Measurements from ENCODE around the gene CD6.

DNA sequence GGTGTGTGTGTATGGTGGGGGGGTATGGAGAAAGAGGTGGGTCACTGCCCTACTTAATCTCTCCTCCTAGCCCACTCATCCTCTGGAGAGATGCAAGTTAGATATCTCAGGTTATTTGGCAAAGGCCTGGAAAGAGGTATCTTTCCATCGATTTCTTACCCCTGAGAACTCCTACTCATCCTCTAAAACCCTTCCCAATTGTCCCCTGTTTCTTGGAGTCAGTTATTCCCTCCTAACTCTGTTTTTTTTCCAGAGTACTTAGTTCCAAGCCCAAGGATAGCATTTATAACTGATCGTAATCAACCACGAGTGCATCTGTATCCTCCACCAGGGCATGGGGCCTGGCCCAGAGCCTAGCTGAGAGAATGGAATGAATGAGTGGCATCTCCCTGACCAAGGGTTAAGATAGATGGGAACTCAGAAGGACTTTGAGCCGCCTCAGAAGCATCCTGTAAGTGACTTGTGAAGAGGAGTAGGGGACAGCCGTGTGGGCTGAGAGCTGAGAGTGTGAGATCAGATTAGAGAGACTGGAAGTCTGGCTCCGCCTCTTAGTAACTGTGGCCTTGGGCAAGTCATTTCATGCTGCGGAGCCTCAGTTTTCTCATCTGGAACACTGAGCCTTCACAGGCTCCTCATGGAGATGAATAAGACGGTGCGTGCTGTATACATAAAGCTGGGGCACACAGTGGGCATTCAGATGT is 16.2 kb downstream of the CD6 start:
- TF ChIP-seq, protein P1, sequence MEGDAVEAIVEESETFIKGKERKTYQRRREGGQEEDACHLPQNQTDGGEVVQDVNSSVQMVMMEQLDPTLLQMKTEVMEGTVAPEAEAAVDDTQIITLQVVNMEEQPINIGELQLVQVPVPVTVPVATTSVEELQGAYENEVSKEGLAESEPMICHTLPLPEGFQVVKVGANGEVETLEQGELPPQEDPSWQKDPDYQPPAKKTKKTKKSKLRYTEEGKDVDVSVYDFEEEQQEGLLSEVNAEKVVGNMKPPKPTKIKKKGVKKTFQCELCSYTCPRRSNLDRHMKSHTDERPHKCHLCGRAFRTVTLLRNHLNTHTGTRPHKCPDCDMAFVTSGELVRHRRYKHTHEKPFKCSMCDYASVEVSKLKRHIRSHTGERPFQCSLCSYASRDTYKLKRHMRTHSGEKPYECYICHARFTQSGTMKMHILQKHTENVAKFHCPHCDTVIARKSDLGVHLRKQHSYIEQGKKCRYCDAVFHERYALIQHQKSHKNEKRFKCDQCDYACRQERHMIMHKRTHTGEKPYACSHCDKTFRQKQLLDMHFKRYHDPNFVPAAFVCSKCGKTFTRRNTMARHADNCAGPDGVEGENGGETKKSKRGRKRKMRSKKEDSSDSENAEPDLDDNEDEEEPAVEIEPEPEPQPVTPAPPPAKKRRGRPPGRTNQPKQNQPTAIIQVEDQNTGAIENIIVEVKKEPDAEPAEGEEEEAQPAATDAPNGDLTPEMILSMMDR (IDR thresholded peaks at IDR 0.05 in 2 of 3, conservative IDR thresholded peaks at IDR 0.05 in 1 of 3; ENCODE audit: control insufficient read depth in 2 of 3, extremely low read depth in 1 of 3, insufficient read depth in 1 of 3, low read depth in 3 of 3, low read length in 3 of 3), result no peak
- TF ChIP-seq CHD2 (IDR thresholded peaks at IDR 0.05; ENCODE audit: borderline replicate concordance, low read depth, low read length) (no peak), EZH2 (IDR thresholded peaks at IDR 0.05; ENCODE audit: borderline replicate concordance, control insufficient read depth, low read depth, low read length) (no peak), MYC (IDR thresholded peaks at IDR 0.05; ENCODE audit: insufficient read depth, insufficient read length, insufficient replicate concordance, low read length, severe bottlenecking) (no peak), POLR2A (IDR thresholded peaks at IDR 0.05; ENCODE audit: low read depth, low read length) (no peak), SIX5 (IDR thresholded peaks at IDR 0.05; ENCODE audit: low read depth, low read length, severe bottlenecking) (no peak), EP300 (IDR thresholded peaks at IDR 0.05; ENCODE audit: borderline replicate concordance in 1 of 2, control insufficient read depth in 1 of 2, low read depth in 2 of 2, low read length in 2 of 2) (no peak), PML (IDR thresholded peaks at IDR 0.05; ENCODE audit: low read length) (no peak), MTA3 (IDR thresholded peaks at IDR 0.05; ENCODE audit: borderline replicate concordance, low read length) (no peak), RFX5 (IDR thresholded peaks at IDR 0.05; ENCODE audit: low read depth, low read length) (no peak), YY1 (IDR thresholded peaks at IDR 0.05; ENCODE audit: low read depth, low read length) (no peak)
- TF ChIP-seq, protein P2, sequence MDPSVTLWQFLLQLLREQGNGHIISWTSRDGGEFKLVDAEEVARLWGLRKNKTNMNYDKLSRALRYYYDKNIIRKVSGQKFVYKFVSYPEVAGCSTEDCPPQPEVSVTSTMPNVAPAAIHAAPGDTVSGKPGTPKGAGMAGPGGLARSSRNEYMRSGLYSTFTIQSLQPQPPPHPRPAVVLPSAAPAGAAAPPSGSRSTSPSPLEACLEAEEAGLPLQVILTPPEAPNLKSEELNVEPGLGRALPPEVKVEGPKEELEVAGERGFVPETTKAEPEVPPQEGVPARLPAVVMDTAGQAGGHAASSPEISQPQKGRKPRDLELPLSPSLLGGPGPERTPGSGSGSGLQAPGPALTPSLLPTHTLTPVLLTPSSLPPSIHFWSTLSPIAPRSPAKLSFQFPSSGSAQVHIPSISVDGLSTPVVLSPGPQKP (IDR thresholded peaks at IDR 0.05; ENCODE audit: low read depth, low read length), result no peak
- TF ChIP-seq, protein P3, sequence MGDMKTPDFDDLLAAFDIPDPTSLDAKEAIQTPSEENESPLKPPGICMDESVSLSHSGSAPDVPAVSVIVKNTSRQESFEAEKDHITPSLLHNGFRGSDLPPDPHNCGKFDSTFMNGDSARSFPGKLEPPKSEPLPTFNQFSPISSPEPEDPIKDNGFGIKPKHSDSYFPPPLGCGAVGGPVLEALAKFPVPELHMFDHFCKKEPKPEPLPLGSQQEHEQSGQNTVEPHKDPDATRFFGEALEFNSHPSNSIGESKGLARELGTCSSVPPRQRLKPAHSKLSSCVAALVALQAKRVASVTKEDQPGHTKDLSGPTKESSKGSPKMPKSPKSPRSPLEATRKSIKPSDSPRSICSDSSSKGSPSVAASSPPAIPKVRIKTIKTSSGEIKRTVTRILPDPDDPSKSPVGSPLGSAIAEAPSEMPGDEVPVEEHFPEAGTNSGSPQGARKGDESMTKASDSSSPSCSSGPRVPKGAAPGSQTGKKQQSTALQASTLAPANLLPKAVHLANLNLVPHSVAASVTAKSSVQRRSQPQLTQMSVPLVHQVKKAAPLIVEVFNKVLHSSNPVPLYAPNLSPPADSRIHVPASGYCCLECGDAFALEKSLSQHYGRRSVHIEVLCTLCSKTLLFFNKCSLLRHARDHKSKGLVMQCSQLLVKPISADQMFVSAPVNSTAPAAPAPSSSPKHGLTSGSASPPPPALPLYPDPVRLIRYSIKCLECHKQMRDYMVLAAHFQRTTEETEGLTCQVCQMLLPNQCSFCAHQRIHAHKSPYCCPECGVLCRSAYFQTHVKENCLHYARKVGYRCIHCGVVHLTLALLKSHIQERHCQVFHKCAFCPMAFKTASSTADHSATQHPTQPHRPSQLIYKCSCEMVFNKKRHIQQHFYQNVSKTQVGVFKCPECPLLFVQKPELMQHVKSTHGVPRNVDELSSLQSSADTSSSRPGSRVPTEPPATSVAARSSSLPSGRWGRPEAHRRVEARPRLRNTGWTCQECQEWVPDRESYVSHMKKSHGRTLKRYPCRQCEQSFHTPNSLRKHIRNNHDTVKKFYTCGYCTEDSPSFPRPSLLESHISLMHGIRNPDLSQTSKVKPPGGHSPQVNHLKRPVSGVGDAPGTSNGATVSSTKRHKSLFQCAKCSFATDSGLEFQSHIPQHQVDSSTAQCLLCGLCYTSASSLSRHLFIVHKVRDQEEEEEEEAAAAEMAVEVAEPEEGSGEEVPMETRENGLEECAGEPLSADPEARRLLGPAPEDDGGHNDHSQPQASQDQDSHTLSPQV (IDR thresholded peaks at IDR 0.05), result no peak
